ENCODE results near the gene CD79A.

DNA sequence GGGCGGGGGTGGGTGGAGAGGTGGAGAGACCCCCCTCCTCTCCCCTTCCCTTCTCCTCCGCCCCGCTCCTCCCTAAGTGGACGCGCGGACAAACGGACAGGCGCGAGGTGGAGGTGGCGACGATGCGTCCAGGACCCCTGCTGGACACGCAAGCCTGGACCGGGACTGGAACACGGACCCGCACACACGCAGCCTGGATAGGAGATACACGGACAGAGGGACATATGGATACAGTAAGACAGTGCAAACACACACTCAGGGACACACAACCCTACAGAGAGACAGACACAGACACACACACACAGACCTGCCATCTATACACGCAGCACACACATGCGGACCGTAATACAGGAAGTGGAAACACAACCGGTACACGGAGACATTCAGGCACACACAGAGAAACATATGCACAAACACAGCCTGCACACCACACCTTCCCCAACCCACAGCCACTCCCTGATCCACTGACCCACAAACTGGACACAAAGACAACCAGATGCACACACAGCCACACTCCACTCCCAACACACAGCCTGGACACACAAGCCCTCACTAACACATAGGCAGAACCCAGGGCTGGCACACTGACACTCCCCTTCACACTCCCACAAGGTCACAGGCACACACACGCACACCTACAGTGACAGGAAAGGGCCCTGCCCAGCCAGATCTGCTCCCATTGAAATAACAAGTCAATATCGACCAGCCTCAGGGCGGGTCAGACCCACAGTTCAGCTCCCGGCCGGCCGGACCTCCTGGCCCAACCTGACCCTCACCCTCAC lies 51.9 kb downstream of the CD79A start:
- no peak for TF ChIP-seq POLR2AphosphoS5 (IDR thresholded peaks at IDR 0.05)
- no peak for TF ChIP-seq EP300 (IDR thresholded peaks at IDR 0.05)
